GM18951 (cell line): ENCODE data around the gene HS6ST1.
"Not testable (repeated sequence)": the region's sequence is repeated elsewhere in the genome, so short reads cannot be mapped to it uniquely, and the experiment has no call there.

Experiments used
- POLR2A ChIP-seq: IDR thresholded peaks from 4 replicates; pipeline ENCODE4 v1.6.1; 2011; ENCODE audit warnings: mild to moderate bottlenecking; ENCODE audit not compliant: insufficient read length, insufficient read depth; ENCODE audit errors: extremely low read depth
- in situ Hi-C: fragments of 300-500 bp; cut with MboI; formaldehyde crosslinking; loops from one replicate; pipeline ENCODE4 v1.12.0; 2022; ENCODE audit warnings: low sequenced_read_pairs, mixed read lengths, inconsistent platforms; ENCODE audit not compliant: unreplicated experiment

The HS6ST1 gene

GRCh38 chr2:128261245-128262128 is 57.2 kb downstream of the HS6ST1 start:
- in situ Hi-C loops: no loop called here
- TF ChIP-seq POLR2A: no peak

- no peak for TF ChIP-seq POLR2A
- in situ Hi-C loops: no loop called here
Observed at GRCh38 chr2:128260239-128261138, 58.2 kb downstream of the HS6ST1 start.

- TF ChIP-seq POLR2A: no peak
- in situ Hi-C loops: no loop called here
Observed at GRCh38 chr2:128259585-128259984, 59.1 kb downstream of the HS6ST1 start.

- in situ Hi-C loops: no loop called here
- TF ChIP-seq POLR2A: no peak
Observed at GRCh38 chr2:128258218-128258617, 60.5 kb downstream of the HS6ST1 start.

GRCh38 chr2:128252501-128252900 is 66.2 kb downstream of the HS6ST1 start:
- TF ChIP-seq POLR2A: no peak
- in situ Hi-C loops: no loop called here

GRCh38 chr2:128252086-128252485 is 66.6 kb downstream of the HS6ST1 start:
- in situ Hi-C loops: not testable (repeated sequence)

- in situ Hi-C loops: no loop called here
- TF ChIP-seq POLR2A: no peak
Observed at GRCh38 chr2:128250229-128251025, 68.2 kb downstream of the HS6ST1 start.

- no peak for TF ChIP-seq POLR2A
- in situ Hi-C loops: no loop called here
Observed at GRCh38 chr2:128249555-128249954, 69.1 kb downstream of the HS6ST1 start.

- TF ChIP-seq POLR2A: no peak
- in situ Hi-C loops: no loop called here
Observed at GRCh38 chr2:128245813-128246212, 72.9 kb downstream of the HS6ST1 start.

- TF ChIP-seq POLR2A: no peak
- in situ Hi-C loops: no loop called here
Observed at GRCh38 chr2:128241896-128242295, 76.8 kb downstream of the HS6ST1 start.

- in situ Hi-C loops: no loop called here
- TF ChIP-seq POLR2A: no peak
Observed at GRCh38 chr2:128237911-128238697, 80.6 kb downstream of the HS6ST1 start.

GRCh38 chr2:128237081-128237534 is 81.6 kb downstream of the HS6ST1 start:
- in situ Hi-C loops: no loop called here

More at GRCh38 chr2:128237081-128237534, 81.6 kb downstream of the HS6ST1 start:
- TF ChIP-seq POLR2A: no peak
